NB4 (cell line): ENCODE results near the gene TRIM71.

ENCODE experiments used
- DNase-seq: peaks from one replicate; pipeline ENCODE4 v3.0.0; 2010; ENCODE audit warnings: low read depth
- H3K4me3 ChIP-seq: one replicate; pipeline ENCODE4 v1.5.1; 2011; ENCODE audit warnings: mild to moderate bottlenecking, low read depth, low read length, moderate library complexity
- MYC ChIP-seq: IDR thresholded peaks from 2 replicates; pipeline ENCODE4 v1.6.1; 2011; ENCODE audit warnings: low read depth, low read length
- POLR2A ChIP-seq: IDR thresholded peaks from 2 replicates; pipeline ENCODE4 v1.6.1; 2011; ENCODE audit warnings: mild to moderate bottlenecking; ENCODE audit not compliant: insufficient read length; ENCODE audit errors: extremely low read depth
- TF ChIP-seq, protein P1 (sequence below): IDR thresholded peaks from one replicate; pipeline ENCODE4 v1.5.1; 2012; ENCODE audit warnings: low read depth, low read length
- TF ChIP-seq, protein P2 (sequence below): IDR thresholded peaks from 2 replicates; pipeline ENCODE4 v1.6.1; 2011; ENCODE audit warnings: low read depth, low read length

TRIM71 gene

DNA sequence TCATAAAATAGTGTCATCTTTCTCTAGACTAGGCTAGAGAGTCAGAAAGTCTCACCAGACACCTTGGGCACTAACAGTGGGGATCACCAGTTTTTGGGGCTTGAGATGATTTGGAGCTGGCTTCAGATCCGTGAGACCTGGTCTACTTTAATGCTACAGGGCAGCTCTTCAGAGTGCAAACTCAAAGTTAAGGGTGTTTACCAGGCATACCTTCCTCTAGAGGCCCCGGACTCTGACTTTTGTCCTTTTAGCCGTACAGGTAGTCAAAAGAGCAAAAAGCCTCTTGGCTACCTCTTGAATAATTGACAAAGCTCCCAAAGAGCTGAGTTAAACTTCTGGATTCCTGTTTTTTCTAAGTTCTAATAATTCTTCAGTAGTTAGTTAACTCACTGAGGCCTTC, 92.2 kb downstream of the TRIM71 start:
- TF ChIP-seq, protein P1, sequence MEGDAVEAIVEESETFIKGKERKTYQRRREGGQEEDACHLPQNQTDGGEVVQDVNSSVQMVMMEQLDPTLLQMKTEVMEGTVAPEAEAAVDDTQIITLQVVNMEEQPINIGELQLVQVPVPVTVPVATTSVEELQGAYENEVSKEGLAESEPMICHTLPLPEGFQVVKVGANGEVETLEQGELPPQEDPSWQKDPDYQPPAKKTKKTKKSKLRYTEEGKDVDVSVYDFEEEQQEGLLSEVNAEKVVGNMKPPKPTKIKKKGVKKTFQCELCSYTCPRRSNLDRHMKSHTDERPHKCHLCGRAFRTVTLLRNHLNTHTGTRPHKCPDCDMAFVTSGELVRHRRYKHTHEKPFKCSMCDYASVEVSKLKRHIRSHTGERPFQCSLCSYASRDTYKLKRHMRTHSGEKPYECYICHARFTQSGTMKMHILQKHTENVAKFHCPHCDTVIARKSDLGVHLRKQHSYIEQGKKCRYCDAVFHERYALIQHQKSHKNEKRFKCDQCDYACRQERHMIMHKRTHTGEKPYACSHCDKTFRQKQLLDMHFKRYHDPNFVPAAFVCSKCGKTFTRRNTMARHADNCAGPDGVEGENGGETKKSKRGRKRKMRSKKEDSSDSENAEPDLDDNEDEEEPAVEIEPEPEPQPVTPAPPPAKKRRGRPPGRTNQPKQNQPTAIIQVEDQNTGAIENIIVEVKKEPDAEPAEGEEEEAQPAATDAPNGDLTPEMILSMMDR: no peak
- TF ChIP-seq MYC: no peak
- DNase-seq: no peak

DNA sequence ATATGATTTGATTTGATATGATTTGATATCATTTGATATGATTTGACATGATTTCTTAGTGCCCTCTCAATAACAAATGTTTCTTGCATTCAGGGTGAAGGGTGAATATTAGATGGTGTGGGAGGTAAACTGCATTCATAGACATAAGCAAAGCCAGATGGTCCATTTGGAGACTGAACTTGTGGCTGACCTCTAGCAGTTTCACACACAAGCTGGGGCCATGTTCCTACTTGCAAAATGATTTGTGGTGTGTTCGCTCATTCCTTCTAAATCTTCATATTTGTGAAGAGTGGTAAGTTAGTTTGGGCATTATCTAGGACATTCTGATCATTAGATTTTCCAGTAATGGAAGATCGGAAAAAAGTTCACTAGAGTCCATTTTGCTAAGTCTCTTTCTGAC, 93.2 kb downstream of the TRIM71 start:
- TF ChIP-seq MYC: no peak
- TF ChIP-seq POLR2A: no peak
- TF ChIP-seq, protein P2, sequence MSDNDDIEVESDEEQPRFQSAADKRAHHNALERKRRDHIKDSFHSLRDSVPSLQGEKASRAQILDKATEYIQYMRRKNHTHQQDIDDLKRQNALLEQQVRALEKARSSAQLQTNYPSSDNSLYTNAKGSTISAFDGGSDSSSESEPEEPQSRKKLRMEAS: no peak
- TF ChIP-seq, protein P1: no peak
- DNase-seq: no peak
- no peak overlapping the region for H3K4me3 ChIP-seq

More for the DNA sequence above, 92.2 kb downstream of the TRIM71 start:
- no peak overlapping the region for H3K4me3 ChIP-seq

DNA sequence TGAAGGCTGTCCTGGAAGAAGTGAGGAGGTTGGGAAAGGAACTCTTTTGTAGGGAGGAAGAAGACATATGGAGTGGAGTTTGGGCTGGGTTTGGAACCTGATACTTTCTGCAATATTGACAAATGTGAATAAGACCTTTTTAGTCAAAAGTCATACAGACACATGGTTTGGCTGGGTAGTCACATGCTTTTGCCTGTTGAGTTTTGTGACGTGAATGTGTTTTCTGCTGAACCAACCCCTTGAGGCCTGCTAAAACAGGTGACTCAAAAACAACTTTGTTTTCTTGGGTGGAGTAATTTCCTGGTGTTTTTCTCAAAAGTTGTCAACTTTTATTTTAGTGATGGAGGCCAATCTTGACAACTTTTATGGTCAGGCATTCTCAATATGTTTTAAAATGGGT, 94.2 kb downstream of the TRIM71 start:
- no peak for DNase-seq
- TF ChIP-seq, protein P2: no peak
- no peak for TF ChIP-seq MYC
- TF ChIP-seq, protein P1: no peak
- TF ChIP-seq POLR2A: no peak
- H3K4me3 ChIP-seq: no peak overlapping the region

DNA sequence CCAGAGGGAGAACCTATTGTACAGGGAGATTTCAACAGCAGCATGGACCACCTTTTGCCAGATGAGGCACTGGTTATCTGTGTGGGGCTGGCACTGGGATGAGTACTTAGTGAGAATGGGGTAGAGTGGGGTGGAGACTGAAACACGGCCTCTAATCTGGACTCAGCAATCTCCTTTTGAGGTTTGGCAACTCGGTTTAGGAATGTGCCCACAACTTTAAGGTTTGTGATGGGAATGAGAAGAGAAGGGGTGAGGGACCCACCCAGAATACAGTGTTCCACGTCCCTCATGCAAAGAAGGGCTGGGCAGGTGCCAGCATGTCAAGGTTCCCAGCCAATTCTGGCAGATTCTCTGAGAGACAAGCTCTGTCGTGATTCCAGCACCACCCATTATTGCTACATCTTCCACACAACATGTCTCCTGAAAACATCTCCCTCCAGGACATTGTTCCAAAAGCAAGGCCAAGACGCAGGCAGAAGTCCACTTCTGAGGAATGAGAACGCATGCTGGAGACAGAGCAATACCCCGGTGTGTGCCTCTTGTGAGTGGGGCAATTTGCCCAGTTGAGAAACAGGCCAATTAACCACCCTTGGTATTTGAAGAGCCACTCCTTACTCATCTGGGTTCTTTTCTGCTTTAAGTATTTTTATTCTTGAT, 96.1 kb downstream of the TRIM71 start:
- DNase-seq: no peak
- no peak overlapping the region for H3K4me3 ChIP-seq
- TF ChIP-seq, protein P2: no peak
- TF ChIP-seq, protein P1: no peak
- TF ChIP-seq POLR2A: no peak
- TF ChIP-seq MYC: no peak

DNA sequence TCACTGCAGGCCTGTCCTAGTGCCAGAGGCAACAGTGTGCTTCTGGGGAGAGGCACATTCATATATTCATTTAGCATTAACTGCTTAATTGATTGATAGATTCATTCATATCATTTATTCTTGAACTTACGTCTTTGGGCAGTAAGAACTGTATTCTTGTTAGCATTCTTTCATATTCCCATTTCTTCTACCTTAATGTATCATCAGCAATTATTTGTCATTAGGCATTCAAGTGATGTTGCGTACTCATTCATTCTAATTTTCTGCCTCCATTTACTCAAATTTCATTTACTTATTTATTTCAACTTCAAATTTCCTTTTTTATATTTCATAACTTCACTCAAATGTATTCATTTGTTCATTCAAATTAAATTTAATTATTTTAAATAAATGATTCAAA, 102.1 kb downstream of the TRIM71 start:
- DNase-seq: no peak
- H3K4me3 ChIP-seq: no peak overlapping the region
- TF ChIP-seq POLR2A (no peak), MYC (no peak)
- TF ChIP-seq, protein P1: no peak
- TF ChIP-seq, protein P2: no peak

DNA sequence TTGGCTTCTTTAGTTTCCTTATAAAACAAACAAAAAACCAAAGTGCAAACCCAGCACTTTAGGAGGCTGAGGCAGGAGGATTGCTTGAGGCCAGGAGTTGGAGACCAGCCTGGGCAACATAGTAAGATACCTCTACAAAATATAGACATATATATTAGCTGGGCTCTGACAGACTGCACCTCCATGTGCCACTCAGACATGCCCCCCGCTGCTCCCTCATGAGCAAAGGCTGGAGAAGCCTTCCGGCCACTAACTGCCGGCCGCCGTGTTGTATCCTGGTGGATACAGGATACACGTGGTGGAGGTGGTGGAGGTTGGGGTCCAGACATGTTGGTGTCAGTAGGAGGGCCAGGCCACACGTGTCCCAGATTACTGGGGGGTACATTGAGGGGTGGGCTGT, 104.3 kb downstream of the TRIM71 start:
- TF ChIP-seq, protein P1: no peak
- TF ChIP-seq, protein P2: no peak
- TF ChIP-seq POLR2A (no peak), MYC (no peak)
- no peak overlapping the region for H3K4me3 ChIP-seq
- DNase-seq: no peak
